Measurements from ENCODE around the gene CRACR2A. TPM values are rescaled to one million over a fixed set of nuclear protein-coding genes. Genes with fewer than 3 reads are reported as not detected.
A peak's percentile ranks its signal among the peaks of the same experiment; 100 is the strongest.

CRACR2A gene
- total and polyA plus RNA-seq, 2 of the 8 experiments (the other 6 are each of a cell fraction or from before 2014, with no cell fraction given) = 0.85 to 3.2 TPM

- TF ChIP-seq CHD2 (IDR thresholded peaks at IDR 0.05; ENCODE audit: low read length) (no peak), CTBP2 (IDR thresholded peaks at IDR 0.05; ENCODE audit: borderline replicate concordance, insufficient read depth, insufficient read length, low read length) (peak; percentile 95), HDAC2 (IDR thresholded peaks at IDR 0.05; ENCODE audit: borderline replicate concordance in 1 of 2, low read depth in 2 of 2, low read length in 2 of 2) (peak in 1 of 2 experiments; percentile 29; a peak in 1 of 4 replicates), SUZ12 (IDR thresholded peaks at IDR 0.05; ENCODE audit: low read length) (peak; percentile 54; the same call in 1 of the 2 replicates), POU5F1 (IDR thresholded peaks at IDR 0.05; ENCODE audit: low read depth, low read length) (no peak)
These were observed 147.9 kb downstream of the CRACR2A start (continued) for GRCh38 chr12:3604748-3605586.
